GM21526 (cell line): ENCODE results near the gene AQP12A.

Experiments
- ATAC-seq: cut with Tn5 transposase; IDR thresholded peaks from one replicate; pipeline ENCODE4 v1.9.1; 2021; ENCODE audit warnings: moderate library complexity; ENCODE audit not compliant: unreplicated experiment, low FRiP score

The AQP12A gene

GRCh38 chr2:240703417-240704341 lies 12.0 kb downstream of the AQP12A start:
- ATAC-seq = no peak

GRCh38 chr2:240704651-240705050 lies 13.0 kb downstream of the AQP12A start:
- no peak for ATAC-seq

DNA sequence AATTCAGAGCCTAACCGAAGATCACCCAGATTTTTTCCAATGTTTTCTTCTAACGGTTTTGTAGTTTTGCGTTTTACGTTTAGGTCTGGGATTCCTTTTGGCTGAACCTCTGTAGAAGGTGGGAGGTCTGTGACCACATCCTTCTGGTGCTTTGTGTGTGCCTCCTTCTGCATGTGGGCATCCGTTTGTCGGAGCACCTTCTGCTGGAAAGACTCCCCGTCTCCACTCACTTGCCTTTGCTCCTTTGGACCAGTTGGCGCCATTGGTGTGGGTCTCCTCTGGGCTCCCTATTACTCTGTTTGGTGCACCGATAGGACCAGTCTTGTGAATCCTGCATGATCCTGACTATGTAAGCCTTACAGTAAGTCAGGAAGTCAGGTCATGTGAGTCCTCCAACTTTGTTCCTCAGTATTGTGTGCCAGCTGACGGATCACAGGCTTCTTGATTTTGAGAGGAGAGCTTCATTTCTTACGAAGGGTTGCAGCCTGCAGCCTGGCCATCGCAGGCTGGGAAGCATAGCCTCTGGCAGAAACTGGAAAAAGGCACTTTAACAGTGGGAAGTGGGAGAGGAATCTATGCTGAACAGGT lies 13.6 kb downstream of the AQP12A start:
- ATAC-seq = no peak

DNA sequence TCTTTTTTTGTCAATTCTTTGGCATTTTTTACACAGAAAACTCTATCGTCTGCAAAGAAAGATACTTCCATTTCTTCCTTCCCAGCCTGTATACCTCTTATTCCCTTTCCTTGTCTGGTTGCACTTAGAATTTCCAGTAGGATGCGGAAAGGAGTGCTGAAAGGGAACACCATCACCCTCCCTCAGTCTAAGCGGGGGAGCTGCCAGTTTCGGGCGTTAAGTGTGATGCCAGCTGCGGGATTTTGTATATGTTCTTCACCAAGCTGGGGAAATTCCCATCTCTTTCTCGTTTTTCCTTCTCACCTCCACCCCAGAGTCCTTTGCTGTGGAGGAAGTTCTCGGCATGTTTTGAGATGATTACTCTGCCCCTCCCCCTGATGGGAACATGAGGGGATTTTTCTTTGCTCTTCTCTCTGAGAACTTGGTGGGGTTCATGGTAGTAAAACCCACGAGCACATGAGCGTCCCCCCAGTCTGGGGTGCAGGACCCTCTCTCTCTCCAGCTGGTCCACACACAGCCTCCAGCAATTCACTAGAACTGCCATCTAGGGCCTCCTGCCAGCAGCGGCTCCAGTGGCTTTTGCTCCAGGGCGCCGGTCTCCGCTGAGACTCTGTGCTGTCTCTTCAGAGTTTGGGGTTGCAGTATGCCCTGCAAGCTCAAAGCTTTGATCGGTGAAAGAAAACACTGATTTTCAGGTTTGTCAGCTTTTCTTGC lies 15.5 kb downstream of the AQP12A start:
- ATAC-seq = no peak

GRCh38 chr2:240707821-240708220 lies 16.2 kb downstream of the AQP12A start:
- ATAC-seq = no peak

DNA sequence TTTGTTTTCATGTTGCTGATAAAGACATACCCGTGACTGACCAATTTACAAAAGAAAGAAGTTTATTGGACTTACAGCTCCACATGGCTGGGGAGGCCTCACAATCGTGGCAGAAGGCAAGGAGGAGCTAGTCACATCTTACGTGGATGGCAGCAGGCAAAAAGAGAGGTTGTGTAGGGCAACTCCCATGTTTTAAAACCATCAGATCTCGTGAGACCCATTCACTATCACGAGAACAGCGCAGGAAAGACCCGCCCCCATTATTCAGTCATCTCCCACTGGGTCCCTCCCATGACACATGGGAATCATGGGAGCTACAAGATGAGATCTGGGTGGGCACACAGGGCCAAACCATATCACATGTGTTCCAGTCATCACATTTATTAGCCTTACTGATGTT lies 16.8 kb downstream of the AQP12A start:
- ATAC-seq = no peak

GRCh38 chr2:240711296-240711695 lies 19.6 kb downstream of the AQP12A start:
- no peak for ATAC-seq

DNA sequence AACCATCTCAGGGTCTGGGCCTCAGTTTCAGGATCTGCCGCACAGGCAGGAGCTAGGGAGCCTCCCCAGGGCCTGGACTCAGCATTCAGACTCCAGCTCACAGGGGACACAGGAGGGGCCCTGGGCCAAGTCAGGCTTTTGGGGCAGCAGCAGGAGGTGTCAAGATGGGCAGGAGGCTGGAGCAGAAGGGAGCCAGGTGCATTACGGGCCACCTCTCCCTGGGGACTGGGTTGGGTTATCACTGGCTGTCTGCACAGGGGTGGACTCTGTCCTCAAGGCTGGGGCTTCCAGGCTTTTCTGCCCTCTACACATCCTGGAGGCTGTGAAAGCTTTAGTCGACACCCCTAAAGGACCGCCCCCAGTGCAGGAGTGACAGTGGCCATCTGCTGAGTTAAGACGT lies 20.0 kb downstream of the AQP12A start:
- no peak for ATAC-seq

DNA sequence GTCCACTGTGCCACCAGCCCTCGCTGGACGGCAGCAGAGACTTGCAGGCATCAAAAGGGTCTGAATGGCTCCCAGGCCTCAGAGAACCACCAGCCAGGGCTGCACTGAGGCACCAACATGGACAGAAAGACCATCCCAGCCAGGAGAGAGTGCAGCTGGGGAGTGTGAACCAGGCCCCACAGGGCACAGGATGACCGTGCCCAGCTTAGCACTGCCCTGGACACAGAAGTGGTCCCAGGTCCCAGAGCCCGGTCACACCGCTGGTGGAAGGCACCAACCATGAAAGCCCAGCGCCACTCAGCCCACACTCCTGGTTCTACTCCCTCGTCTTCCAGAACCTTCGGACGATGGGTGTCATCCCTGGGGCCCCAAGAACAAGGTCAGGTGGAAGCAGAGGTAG lies 20.5 kb downstream of the AQP12A start:
- ATAC-seq = no peak

DNA sequence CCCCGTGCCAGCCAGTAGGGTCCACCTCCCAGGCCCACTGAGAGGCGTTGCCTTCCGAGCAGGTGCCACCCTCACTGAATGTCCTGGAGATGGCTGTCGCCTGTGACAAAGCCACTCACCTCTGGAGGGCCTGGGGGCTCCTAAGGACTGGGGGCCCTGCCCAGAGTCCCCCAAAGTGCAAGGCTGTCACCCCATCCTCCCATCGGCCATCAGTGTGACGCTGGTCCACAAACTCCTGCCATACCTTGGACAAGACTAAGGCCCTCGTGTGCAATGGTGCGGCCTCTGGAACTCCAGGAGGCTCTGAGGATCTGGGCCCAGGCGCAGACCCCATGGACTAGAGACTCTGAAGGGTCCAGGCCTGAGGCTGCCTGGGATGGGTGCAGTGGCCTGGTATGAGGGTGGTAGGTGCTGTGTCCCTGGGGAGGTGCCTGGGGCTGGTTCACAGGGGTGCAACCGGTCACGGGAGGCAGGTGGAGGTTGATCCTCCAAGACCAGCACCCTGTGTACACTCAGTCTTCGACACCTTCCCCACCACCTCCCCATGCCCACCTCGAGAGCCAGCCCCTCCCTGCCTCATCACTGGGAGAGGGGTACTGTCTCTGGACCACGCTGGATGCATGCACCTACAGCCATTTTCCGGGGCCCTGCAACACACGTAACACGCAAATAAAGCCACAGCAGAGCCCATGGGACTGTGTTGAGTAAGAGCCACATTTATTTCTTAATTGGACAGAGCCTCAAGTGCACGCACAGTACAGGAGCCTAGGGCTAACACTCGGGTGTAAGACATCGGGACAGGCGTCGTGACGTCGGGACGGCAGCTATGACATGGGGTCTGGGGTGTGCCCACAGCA lies 21.6 kb downstream of the AQP12A start:
- ATAC-seq = no peak

- ATAC-seq = no peak
Observed at GRCh38 chr2:240713928-240714746, 22.5 kb downstream of the AQP12A start.

GRCh38 chr2:240714747-240715725 lies 23.4 kb downstream of the AQP12A start:
- ATAC-seq = no peak

GRCh38 chr2:240716130-240716798 lies 24.6 kb downstream of the AQP12A start:
- no peak for ATAC-seq

- ATAC-seq = no peak
Observed at GRCh38 chr2:240717181-240717641, 25.5 kb downstream of the AQP12A start.

GRCh38 chr2:240717681-240718581 lies 26.3 kb downstream of the AQP12A start:
- no peak for ATAC-seq

DNA sequence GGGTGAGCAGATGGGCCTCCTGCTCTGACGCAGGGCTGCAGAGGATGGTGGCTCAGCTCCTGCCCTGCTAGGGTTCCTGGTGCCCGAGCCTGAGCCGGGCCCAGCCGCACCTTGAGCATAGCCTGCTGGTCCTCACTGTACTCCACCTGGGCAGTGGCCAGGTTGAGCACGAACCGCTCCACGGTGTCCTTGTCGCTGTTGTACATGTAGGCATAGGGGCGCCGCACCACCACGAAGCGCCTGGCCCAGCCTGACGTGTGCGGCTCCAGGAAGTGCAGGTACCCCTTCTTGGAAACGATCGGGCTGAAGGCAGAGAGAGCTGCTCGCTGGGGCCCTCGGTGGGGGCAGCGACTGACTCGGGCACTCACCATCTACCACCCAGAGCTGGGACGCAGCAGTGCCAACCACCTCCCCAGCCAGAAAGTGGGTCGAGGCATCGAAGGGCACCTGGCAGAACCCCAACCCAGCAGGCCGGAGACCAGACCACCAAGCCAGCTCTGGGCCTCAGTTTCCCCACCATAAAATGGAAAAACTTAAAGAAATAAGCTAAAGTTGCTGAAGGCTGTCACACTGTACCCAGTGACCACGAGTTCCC lies 27.3 kb downstream of the AQP12A start:
- ATAC-seq = no peak
